B cell (primary cell): ENCODE data around the gene PPP2R5B. TPM values are rescaled to one million over a fixed set of nuclear protein-coding genes. Genes with fewer than 3 reads are reported as not detected.

Source experiments
- ATAC-seq: fragments of 200-7000 bp; cut with Tn5 transposase; one replicate; pipeline ENCODE4 v1.10.0; 2021; ENCODE audit warnings: low read depth, mild to moderate bottlenecking, moderate number of reproducible peaks, moderate library complexity
- CTCF ChIA-PET: fragments of 350-600 bp; sonication (Branson Sonifier 250); formaldehyde crosslinking; loops from one replicate; lab custom pipeline; 2021; ENCODE audit warnings: antibody characterized with exemption, inconsistent platforms; lab: Charles Lee
- POLR2A ChIA-PET: fragments of 350-600 bp; sonication (Branson Sonifier 250); formaldehyde crosslinking; loops from one replicate; lab custom pipeline; 2021; ENCODE audit warnings: antibody characterized with exemption; lab: Charles Lee
- DNase-seq: peaks from one replicate; pipeline ENCODE4 v3.0.0; 2013
- H2AFZ ChIP-seq: 2 replicates; pipeline ENCODE4 v1.6.1; 2012; ENCODE audit warnings: mild to moderate bottlenecking, low read depth, low read length; ENCODE audit not compliant: insufficient read depth, poor library complexity, severe bottlenecking
- H3K27ac ChIP-seq, 2 donors: 1 replicate in 1 of 2; 2 replicates in 1 of 2; pipeline ENCODE4 v1.5.1; 2012 to 2013; ENCODE audit warnings: low read length in 2 of 2, mild to moderate bottlenecking in 2 of 2, moderate library complexity in 1 of 2
- H3K27me3 ChIP-seq, 4 experiments: fragments of 200-600 bp in 1 of 4; sonication (generic) in 1 of 4; replicated peaks in 1 of 4; 1 replicate in 2 of 4; 2 replicates in 2 of 4; pipeline versions ENCODE4 v1.6.1 to v1.7.0; 2013 to 2016; ENCODE audit warnings: low read length in 3 of 4, mild to moderate bottlenecking in 2 of 4, mixed read lengths in 1 of 4, moderate library complexity in 1 of 4; ENCODE audit not compliant: insufficient read depth in 4 of 4, control insufficient read depth in 3 of 4; ENCODE audit errors: control extremely low read depth in 1 of 4
- H3K36me3 ChIP-seq, 2 experiments: replicated peaks in 1 of 2; 1 replicate in 1 of 2; 2 replicates in 1 of 2; pipeline versions ENCODE4 v1.6.1 to v1.7.1; 2013; ENCODE audit warnings: low read length in 1 of 2; ENCODE audit not compliant: insufficient read depth in 2 of 2, control insufficient read depth in 1 of 2; ENCODE audit errors: control extremely low read depth in 1 of 2, extremely low read depth in 1 of 2
- H3K4me1 ChIP-seq, 2 donors: fragments of 200-600 bp in 1 of 2; sonication (generic) in 1 of 2; 1 replicate in 1 of 2; 2 replicates in 1 of 2; pipeline versions ENCODE4 v1.5.1 to v1.6.1; 2013 to 2017; ENCODE audit warnings: low read length in 2 of 2; ENCODE audit not compliant: control insufficient read depth in 2 of 2, insufficient read depth in 2 of 2
- H3K4me2 ChIP-seq: replicated peaks from 2 replicates; pipeline ENCODE3; 2012; ENCODE audit warnings: mild to moderate bottlenecking, low read depth, low read length; ENCODE audit not compliant: poor library complexity, severe bottlenecking
- H3K4me3 ChIP-seq, 5 experiments: fragments of 200-600 bp in 1 of 5; sonication (generic) in 1 of 5; 1 replicate in 3 of 5; 2 replicates in 2 of 5; pipeline versions ENCODE4 v1.5.1 to v1.7.0; 2011 to 2016; ENCODE audit warnings: low read length in 4 of 5, mild to moderate bottlenecking in 4 of 5, low read depth in 2 of 5, control low read depth in 1 of 5, moderate library complexity in 1 of 5; ENCODE audit not compliant: insufficient read depth in 1 of 5; ENCODE audit errors: control extremely low read depth in 1 of 5, extremely low read depth in 1 of 5
- H3K79me2 ChIP-seq: fragments of 200-600 bp; sonication (generic); one replicate; pipeline ENCODE4 v1.6.0; 2016; ENCODE audit warnings: low read length; ENCODE audit not compliant: control insufficient read depth, insufficient read depth
- H3K9ac ChIP-seq: fragments of 200-600 bp; sonication (generic); 2 replicates; pipeline ENCODE4 v1.6.1; 2017; ENCODE audit warnings: mild to moderate bottlenecking, low read length, moderate library complexity
- H3K9me3 ChIP-seq, 3 donors: one replicate each; pipeline versions ENCODE4 v1.6.1 to v1.7.1; 2013; ENCODE audit warnings: low read length in 2 of 3; ENCODE audit not compliant: control insufficient read depth in 2 of 3, insufficient read depth in 1 of 3; ENCODE audit errors: control extremely low read depth in 1 of 3
- H4K20me1 ChIP-seq: 2 replicates; pipeline ENCODE4 v1.6.0; 2012; ENCODE audit warnings: mild to moderate bottlenecking, low read length; ENCODE audit not compliant: insufficient read depth, control insufficient read depth, poor library complexity, severe bottlenecking
- H3K27ac Mint-ChIP-seq: one replicate; pipeline ENCODE4 v1.8.0; 2021; ENCODE audit warnings: mixed read lengths
- H3K27me3 Mint-ChIP-seq: one replicate; pipeline ENCODE4 v1.8.0; 2021; ENCODE audit warnings: mixed read lengths
- H3K4me1 Mint-ChIP-seq: one replicate; pipeline ENCODE4 v1.8.0; 2021; ENCODE audit warnings: mixed read lengths
- H3K4me3 Mint-ChIP-seq: one replicate; pipeline ENCODE4 v1.8.0; 2021; ENCODE audit warnings: mixed read lengths
- H3K9me3 Mint-ChIP-seq: one replicate; pipeline ENCODE4 v1.8.0; 2022; ENCODE audit warnings: mixed read lengths; ENCODE audit not compliant: insufficient read depth
- CTCF ChIP-seq: fragments of 200-600 bp; IDR thresholded peaks from one replicate; pipeline ENCODE4 v1.8.0; 2022; ENCODE audit warnings: antibody characterized with exemption, mild to moderate bottlenecking
- EZH2 ChIP-seq: IDR thresholded peaks from 2 replicates; pipeline ENCODE4 v1.6.1; 2012; ENCODE audit warnings: borderline replicate concordance, low read depth, mild to moderate bottlenecking, moderate library complexity, low read length; ENCODE audit not compliant: insufficient read depth, poor library complexity, severe bottlenecking
- WGBS: methylation state at CpG from one replicate; pipeline ENCODE4 v1.1.5; 2013; ENCODE audit warnings: missing lambda C conversion rate; ENCODE audit not compliant: insufficient coverage; 5-methylcytosine and 5-hydroxymethylcytosine counted together
- intact Hi-C: fragments of 100-400 bp; cut with micrococcal nuclease; formaldehyde crosslinking; loops from one replicate; pipeline ENCODE4 v1.10.0; 2022
- polyA plus RNA-seq: library from polyadenylated mRNA; depleted of rRNA; stranded (reverse); fragments of >200 nt; gene quantifications from 2 replicates; pipeline ENCODE4 v1.2.3, GENCODE V29; 2012
- total RNA-seq, 2 donors: library from RNA; stranded (reverse); fragments of 120-200 nt in 1 of 2; gene quantifications; 1 replicate in 1 of 2; 2 replicates in 1 of 2; pipeline versions ENCODE4 v1.2.3 to v1.2.4, GENCODE V29; 2013 to 2022

Gene PPP2R5B
- total and polyA plus RNA-seq, 2 donors (not counting 1 experiment from before 2014, with no cell fraction given) = 22.6 to 30.5 TPM

- ChIA-PET CTCF (interaction anchor here (0.6 to 30.2 kb wide), 8 partner anchors 8 to 191 kb away, joined by 3 to 1254 read pairs (median 8); partner anchors contain the start of genes ARL2, ATG2A, CDC42BPG and EHD1), POLR2A (interaction anchor here (1.0 to 5.0 kb wide), 4 partner anchors 9 to 39 kb away, joined by 3 to 43 read pairs (median 6); partner anchors contain the start of gene EHD1)
- Histone ChIP-seq H3K9ac (no peak overlapping the region), H2AFZ (peak overlapping the region; percentile 84), H3K36me3 (no peaks in the 10 kb centered on the region), H3K4me2 (peak overlapping the region; percentile 83), H3K27me3 (no peaks in the 10 kb centered on the region), H3K4me3 (no peak overlapping the region), H4K20me1 (no peaks in the 10 kb centered on the region), H3K79me2 (peaks cover 11% of the 10 kb centered on the region), H3K4me1 (peaks cover 19 to 27% of the 10 kb centered on the region in 2 donors), H3K9me3 (no peaks in the 10 kb centered on the region), H3K27ac (peak overlapping the region in 1 of 2 donors; percentile 38)
- WGBS = 100% methylated on average over 2 of the region's 8 CpGs
- ATAC-seq (no peak), DNase-seq (no peak)
- Mint-ChIP-seq H3K4me3 (no peak overlapping the region), H3K4me1 (peaks cover 31% of the 10 kb centered on the region), H3K27me3 (no peaks in the 10 kb centered on the region), H3K27ac (peak overlapping the region; percentile 35), H3K9me3 (no peaks in the 10 kb centered on the region)
- no peak for TF ChIP-seq EZH2
- intact Hi-C loops = no loop called here
These were observed 37.2 kb upstream of the PPP2R5B start for GRCh38 chr11:64887234-64887756.

- WGBS = 15% methylated on average over 31 of the region's 34 CpGs
- Histone ChIP-seq H3K27ac (peak overlapping the region; percentile 43 to 56), H3K4me1 (peaks cover 25 to 33% of the 10 kb centered on the region in 2 donors), H3K27me3 (no peaks in the 10 kb centered on the region), H3K9ac (peak overlapping the region; percentile 61), H3K36me3 (no peaks in the 10 kb centered on the region), H3K9me3 (no peaks in the 10 kb centered on the region), H2AFZ (peak overlapping the region; percentile 84), H3K4me2 (peak overlapping the region; percentile 83), H3K4me3 (peak overlapping the region in 4 of 5 experiments; percentile 14 to 50 (median 42)), H4K20me1 (no peaks in the 10 kb centered on the region), H3K79me2 (peaks cover 11% of the 10 kb centered on the region)
- ATAC-seq = peak; percentile 97
- ChIA-PET CTCF (interaction anchor here (0.6 to 30.2 kb wide), 14 partner anchors 7 to 191 kb away, joined by 3 to 1254 read pairs (median 5); partner anchors contain the start of genes ARL2, ATG2A, CDC42BPG and EHD1), POLR2A (interaction anchor here (0.6 to 5.0 kb wide), 8 partner anchors 10 to 1031 kb away, joined by 3 to 43 read pairs (median 5); partner anchors contain the start of genes EHD1 and ZNHIT2)
- H3K4me3 Mint-ChIP-seq = peak overlapping the region; percentile 84
- peak; percentile 90 for DNase-seq
- H3K27me3 Mint-ChIP-seq = no peaks in the 10 kb centered on the region
- H3K27ac Mint-ChIP-seq = peak overlapping the region; percentile 88
- intact Hi-C loops = loop anchor here (1.0 to 2.0 kb wide), 3 partner anchors 8 to 77 kb away; partner anchors contain the start of gene MEN1
- TF ChIP-seq CTCF = peak; percentile 91
- TF ChIP-seq EZH2 = no peak
- peaks cover 34% of the 10 kb centered on the region for H3K4me1 Mint-ChIP-seq
- no peaks in the 10 kb centered on the region for H3K9me3 Mint-ChIP-seq
These were observed 36.6 kb upstream of the PPP2R5B start for GRCh38 chr11:64887757-64888405.
